ENCODE measurements around the gene PNPLA1. TPM values are rescaled to one million over a fixed set of nuclear protein-coding genes. Genes with fewer than 3 reads are reported as not detected.

The PNPLA1 gene
- polyA plus RNA-seq, 3 donors: 3.5 to 3.9 (median 3.8) TPM

- intact Hi-C loops (cut with micrococcal nuclease): no loop called here
- peaks cover 0 to 7% (median 0%) of the 10 kb centered on the region in 7 donors for H3K9me3 Mint-ChIP-seq
- TF ChIP-seq, protein P1, sequence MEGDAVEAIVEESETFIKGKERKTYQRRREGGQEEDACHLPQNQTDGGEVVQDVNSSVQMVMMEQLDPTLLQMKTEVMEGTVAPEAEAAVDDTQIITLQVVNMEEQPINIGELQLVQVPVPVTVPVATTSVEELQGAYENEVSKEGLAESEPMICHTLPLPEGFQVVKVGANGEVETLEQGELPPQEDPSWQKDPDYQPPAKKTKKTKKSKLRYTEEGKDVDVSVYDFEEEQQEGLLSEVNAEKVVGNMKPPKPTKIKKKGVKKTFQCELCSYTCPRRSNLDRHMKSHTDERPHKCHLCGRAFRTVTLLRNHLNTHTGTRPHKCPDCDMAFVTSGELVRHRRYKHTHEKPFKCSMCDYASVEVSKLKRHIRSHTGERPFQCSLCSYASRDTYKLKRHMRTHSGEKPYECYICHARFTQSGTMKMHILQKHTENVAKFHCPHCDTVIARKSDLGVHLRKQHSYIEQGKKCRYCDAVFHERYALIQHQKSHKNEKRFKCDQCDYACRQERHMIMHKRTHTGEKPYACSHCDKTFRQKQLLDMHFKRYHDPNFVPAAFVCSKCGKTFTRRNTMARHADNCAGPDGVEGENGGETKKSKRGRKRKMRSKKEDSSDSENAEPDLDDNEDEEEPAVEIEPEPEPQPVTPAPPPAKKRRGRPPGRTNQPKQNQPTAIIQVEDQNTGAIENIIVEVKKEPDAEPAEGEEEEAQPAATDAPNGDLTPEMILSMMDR (IDR thresholded peaks at IDR 0.05): no peak
Observed at GRCh38 chr6:36355819-36356218, 86.0 kb downstream of the PNPLA1 start.

GRCh38 chr6:36357872-36358225, 88.0 kb downstream of the PNPLA1 start:
- no peaks in the 10 kb centered on the region for H3K36me3 ChIP-seq (replicated peaks in 1 of 2; ENCODE audit: control insufficient read depth in 1 of 2, insufficient read depth in 2 of 2, low read length in 2 of 2)
- TF ChIP-seq, protein P1 (IDR thresholded peaks at IDR 0.05): no peak
- 90% methylated on average over 3 of the region's 3 CpGs for WGBS (ENCODE audit: insufficient coverage)
- peaks cover 0 to 2% (median 0%) of the 10 kb centered on the region in 7 donors for H3K9me3 Mint-ChIP-seq
- H3K4me1 Mint-ChIP-seq: peaks cover 29% of the 10 kb centered on the region
- H3K79me2 ChIP-seq (ENCODE audit: insufficient read depth, low read length): no peaks in the 10 kb centered on the region
- no peak overlapping the region for H2AFZ ChIP-seq (ENCODE audit: insufficient read depth, low read depth, low read length, poor library complexity, severe bottlenecking)
- no peaks in the 10 kb centered on the region for H4K20me1 ChIP-seq (ENCODE audit: insufficient read depth, low read length)
- peaks cover 28 to 30% of the 10 kb centered on the region in 2 donors for H3K4me1 ChIP-seq (ENCODE audit: control insufficient read depth in 1 of 2, insufficient read depth in 2 of 2, low read length in 2 of 2)
- no peak overlapping the region for H3K27ac ChIP-seq (ENCODE audit: low read depth in 1 of 2, low read length in 2 of 2)
- peaks cover 0 to 1% of the 10 kb centered on the region in 2 donors for H3K36me3 Mint-ChIP-seq
- H3K4me3 ChIP-seq (replicated peaks in 1 of 3; ENCODE audit: low read depth in 2 of 3, low read length in 3 of 3): no peak overlapping the region
- no peak overlapping the region for H3K9ac ChIP-seq (ENCODE audit: insufficient read depth, low read length, poor library complexity, severe bottlenecking)
- H3K27me3 ChIP-seq (ENCODE audit: control insufficient read depth in 2 of 2, insufficient read depth in 2 of 2, low read length in 2 of 2): no peaks in the 10 kb centered on the region
- no peak overlapping the region for H3K4me2 ChIP-seq (replicated peaks; ENCODE audit: extremely low read depth, low read length, poor library complexity, severe bottlenecking)
- H3K4me3 Mint-ChIP-seq: no peak overlapping the region
- H3K9me3 ChIP-seq (replicated peaks in 1 of 2; ENCODE audit: control insufficient read depth in 1 of 2, insufficient read depth in 1 of 2, low read length in 2 of 2): no peaks in the 10 kb centered on the region
- H3K27ac Mint-ChIP-seq: no peak overlapping the region
- intact Hi-C loops (cut with micrococcal nuclease): no loop called here
- DNase-seq: no peak
- H3K27me3 Mint-ChIP-seq (ENCODE audit: low read depth in 3 of 3): peaks cover 0 to 2% (median 2%) of the 10 kb centered on the region in 3 donors

More at GRCh38 chr6:36355819-36356218, 86.0 kb downstream of the PNPLA1 start:
- H3K36me3 ChIP-seq (replicated peaks in 1 of 2; ENCODE audit: control insufficient read depth in 1 of 2, insufficient read depth in 2 of 2, low read length in 2 of 2): no peaks in the 10 kb centered on the region
- H3K9ac ChIP-seq (ENCODE audit: insufficient read depth, low read length, poor library complexity, severe bottlenecking): no peak overlapping the region
- H3K27me3 Mint-ChIP-seq (ENCODE audit: low read depth in 3 of 3): peaks cover 0 to 2% (median 2%) of the 10 kb centered on the region in 3 donors
- H3K4me3 Mint-ChIP-seq: no peak overlapping the region
- no peak overlapping the region for H3K27ac ChIP-seq (ENCODE audit: low read depth in 1 of 2, low read length in 2 of 2)
- 0% methylated on average over 1 of the region's 4 CpGs for WGBS (ENCODE audit: insufficient coverage)
- no peak overlapping the region for H3K4me2 ChIP-seq (replicated peaks; ENCODE audit: extremely low read depth, low read length, poor library complexity, severe bottlenecking)
- H3K79me2 ChIP-seq (ENCODE audit: insufficient read depth, low read length): no peaks in the 10 kb centered on the region
- H3K4me3 ChIP-seq (replicated peaks in 1 of 3; ENCODE audit: low read depth in 2 of 3, low read length in 3 of 3): no peak overlapping the region
- no peaks in the 10 kb centered on the region for H4K20me1 ChIP-seq (ENCODE audit: insufficient read depth, low read length)
- H3K27me3 ChIP-seq (ENCODE audit: control insufficient read depth in 2 of 2, insufficient read depth in 2 of 2, low read length in 2 of 2): no peaks in the 10 kb centered on the region
- no peak overlapping the region for H2AFZ ChIP-seq (ENCODE audit: insufficient read depth, low read depth, low read length, poor library complexity, severe bottlenecking)
- peaks cover 22% of the 10 kb centered on the region in 2 donors for H3K4me1 ChIP-seq (ENCODE audit: control insufficient read depth in 1 of 2, insufficient read depth in 2 of 2, low read length in 2 of 2)
- peaks cover 22% of the 10 kb centered on the region for H3K4me1 Mint-ChIP-seq
- H3K9me3 ChIP-seq (replicated peaks in 1 of 2; ENCODE audit: control insufficient read depth in 1 of 2, insufficient read depth in 1 of 2, low read length in 2 of 2): no peaks in the 10 kb centered on the region
- peaks cover 0 to 1% of the 10 kb centered on the region in 2 donors for H3K36me3 Mint-ChIP-seq
- DNase-seq: peak in 1 of 3 donors; percentile 16
- H3K27ac Mint-ChIP-seq: no peak overlapping the region

Other genes starting within 250 kb of the PNPLA1 start
- 1 to 10 TPM in 2 of 3 donors, under 1 TPM in 1; 0.52 to 1.7 (median 1.5) TPM for gene SLC26A8, start 245.4 kb upstream of the PNPLA1 start, polyA plus RNA-seq
- gene MAPK14, start 242.3 kb upstream of the PNPLA1 start, polyA plus RNA-seq: 10 to 100 TPM; 56.6 to 96.6 (median 83.7) TPM
- 1 to 10 TPM in 2 of 3 donors, under 1 TPM in 1; 0.88 to 9.8 (median 2.4) TPM for gene MAPK13, start 139.5 kb upstream of the PNPLA1 start, polyA plus RNA-seq
- 1 to 10 TPM; 1.1 to 9.2 (median 1.3) TPM for gene BRPF3, start 73.3 kb upstream of the PNPLA1 start, polyA plus RNA-seq
- not detected for gene BNIP5, start 66.8 kb downstream of the PNPLA1 start, polyA plus RNA-seq
- gene ETV7, start 117.6 kb downstream of the PNPLA1 start, polyA plus RNA-seq: 1 to 10 TPM in 2 of 3 donors, under 1 TPM in 1; 0.10 to 2.2 (median 1.5) TPM
- gene PXT1, start 172.8 kb downstream of the PNPLA1 start, polyA plus RNA-seq: under 1 TPM; 0.13 to 0.31 (median 0.24) TPM
- 10 to 100 TPM; 23.7 to 79.7 (median 73.9) TPM for gene KCTD20, start 172.9 kb downstream of the PNPLA1 start, polyA plus RNA-seq

Measured in CD14-positive monocyte (primary cell).